Stimulated activated CD4-positive, alpha-beta T cell treated with anti-CD3 and anti-CD28 coated beads, Interleukin-4, amount 100 ng/mL, for 24 hours (primary cell): ENCODE data around the gene TRAPPC10.

Experiments
- DNase-seq: peaks from one replicate; pipeline ENCODE4 v3.0.0-alpha.2; 2020

TRAPPC10 gene

DNA sequence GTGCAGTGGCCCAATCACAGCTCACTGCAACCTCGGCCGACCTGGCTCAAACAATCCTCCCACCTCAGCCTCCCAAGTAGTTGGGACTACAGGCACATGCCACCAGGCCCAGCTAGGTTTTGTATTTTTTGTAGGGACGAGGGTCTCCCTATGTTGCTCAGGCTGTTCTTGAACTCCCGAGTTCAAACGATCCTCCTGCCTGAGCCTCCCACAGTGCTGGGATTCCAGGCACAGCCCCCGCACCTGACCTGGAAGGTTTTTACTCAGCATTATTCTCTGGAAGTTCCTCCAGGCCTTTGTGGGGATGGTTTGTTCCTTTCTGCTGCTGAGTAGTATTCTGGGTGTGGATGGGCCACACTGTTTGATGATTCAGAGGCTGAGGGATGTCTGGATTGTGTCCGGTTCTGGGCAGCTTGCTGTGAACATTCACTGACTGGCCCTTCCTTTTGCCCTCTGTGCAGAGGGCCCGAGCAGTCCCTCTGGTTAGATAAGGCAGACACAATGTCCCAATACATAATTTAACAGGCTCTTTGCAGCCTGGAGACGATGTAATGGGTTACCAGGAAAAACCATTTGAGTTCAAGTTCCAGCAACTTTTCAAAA lies 6.0 kb upstream of the TRAPPC10 start:
- DNase-seq = no peak

GRCh38 chr21:44006656-44007055 lies 5.5 kb upstream of the TRAPPC10 start:
- no peak for DNase-seq

DNA sequence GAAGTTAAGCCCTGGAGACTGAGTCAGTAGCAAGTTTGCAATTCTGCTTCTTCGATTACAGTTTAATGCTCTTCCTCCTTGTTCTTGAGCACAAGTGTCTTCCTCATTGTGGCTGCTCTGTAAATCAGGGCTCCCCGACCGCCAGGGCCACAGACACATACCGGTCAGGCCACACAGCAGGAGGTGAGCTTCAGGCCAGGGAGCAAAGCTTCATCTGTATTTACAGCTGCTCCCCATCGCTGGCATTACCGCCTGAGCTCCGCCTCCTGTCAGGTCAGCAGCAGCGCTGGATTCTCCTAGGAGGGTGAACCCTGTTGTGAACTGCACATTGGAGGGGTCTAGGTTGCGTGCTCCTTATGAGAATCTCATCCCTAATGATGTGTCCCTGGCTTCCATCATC lies 1.7 kb upstream of the TRAPPC10 start:
- DNase-seq = no peak

DNA sequence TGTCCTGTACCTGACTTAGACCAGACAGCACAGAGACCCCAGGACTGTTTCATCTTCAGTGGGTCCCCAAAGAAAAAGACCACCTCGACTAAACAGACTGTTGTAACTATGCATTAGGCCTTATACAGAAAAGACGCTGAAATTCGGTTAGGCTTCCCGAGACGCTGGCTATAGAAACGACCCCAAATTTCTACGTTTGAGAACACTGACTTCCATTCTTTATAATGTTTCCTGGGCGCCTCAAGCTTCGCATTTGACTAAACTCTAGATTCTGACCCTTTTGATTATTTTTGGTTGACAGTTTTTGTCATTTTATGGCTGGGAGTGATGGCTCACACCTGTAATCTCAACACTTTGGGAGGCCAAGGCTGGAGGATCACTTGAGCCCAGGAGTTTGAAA lies 986 bp upstream of the TRAPPC10 start:
- DNase-seq = no peak

DNA sequence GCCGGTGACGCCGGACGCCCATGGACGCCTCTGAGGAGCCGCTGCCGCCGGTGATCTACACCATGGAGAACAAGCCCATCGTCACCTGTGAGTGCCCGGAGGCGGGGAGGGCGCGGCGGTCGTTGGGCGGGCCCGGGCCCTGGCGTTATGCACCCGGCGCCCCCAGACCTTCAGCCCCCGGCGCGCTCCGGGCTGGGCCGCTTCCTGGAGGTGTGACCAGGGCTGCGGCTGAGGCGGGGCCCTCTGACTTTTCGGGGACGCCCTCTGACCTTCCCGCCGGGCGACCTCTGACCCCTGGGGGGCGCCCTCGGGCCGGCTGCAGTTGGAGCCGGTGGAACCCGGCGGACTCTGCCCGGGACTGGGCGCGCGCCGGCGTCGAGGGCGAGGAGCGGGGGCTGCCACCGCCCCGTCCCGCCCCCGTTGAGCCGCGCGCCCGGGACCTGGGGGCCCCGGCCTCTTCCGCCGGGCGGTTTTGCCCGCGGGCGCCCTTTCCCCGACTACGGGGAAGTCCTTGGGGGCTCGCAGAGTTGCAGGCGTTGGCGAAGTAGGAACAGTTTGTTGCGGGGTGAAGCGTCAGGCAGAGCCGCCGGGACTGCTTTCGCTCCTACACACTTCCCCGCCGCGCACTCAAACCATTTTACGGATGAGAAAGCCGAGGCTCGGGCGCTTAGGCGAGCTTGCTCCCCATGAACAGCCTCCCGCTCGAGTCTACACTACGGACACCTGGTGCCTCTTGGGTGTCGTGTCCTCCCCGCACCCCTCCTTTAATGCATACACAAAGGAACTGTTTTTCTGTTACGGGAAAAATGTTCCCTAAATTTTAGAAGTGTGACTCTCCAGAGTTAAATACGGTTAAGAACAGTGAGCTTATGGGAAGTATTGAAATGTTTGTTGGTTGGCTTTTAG lies 618 bp downstream of the TRAPPC10 start:
- peak; percentile 81 for DNase-seq

- DNase-seq = peak; percentile 52
These were observed 1.4 kb downstream of the TRAPPC10 start for GRCh38 chr21:44013380-44014088.

DNA sequence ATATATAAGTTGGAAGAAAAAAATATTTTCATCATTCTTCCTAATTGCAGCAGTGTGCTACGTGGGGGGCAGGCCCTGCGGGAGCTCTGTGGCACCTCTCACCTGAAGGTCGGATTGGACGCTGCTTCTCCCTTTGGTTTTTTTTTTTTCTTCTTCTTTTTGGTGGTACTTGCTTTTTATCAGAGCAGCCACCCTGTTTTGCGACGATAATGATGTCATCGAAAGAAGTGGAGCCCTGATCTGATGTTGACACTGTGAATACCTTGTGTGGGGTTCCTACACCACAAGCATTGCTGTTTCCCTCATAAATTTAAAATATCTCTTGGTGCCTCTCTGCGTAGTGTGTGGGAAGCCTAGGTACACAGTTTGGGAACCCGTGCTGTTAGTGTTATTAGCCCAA lies 5.5 kb downstream of the TRAPPC10 start:
- DNase-seq = no peak

GRCh38 chr21:44018127-44018526 lies 6.0 kb downstream of the TRAPPC10 start:
- no peak for DNase-seq

DNA sequence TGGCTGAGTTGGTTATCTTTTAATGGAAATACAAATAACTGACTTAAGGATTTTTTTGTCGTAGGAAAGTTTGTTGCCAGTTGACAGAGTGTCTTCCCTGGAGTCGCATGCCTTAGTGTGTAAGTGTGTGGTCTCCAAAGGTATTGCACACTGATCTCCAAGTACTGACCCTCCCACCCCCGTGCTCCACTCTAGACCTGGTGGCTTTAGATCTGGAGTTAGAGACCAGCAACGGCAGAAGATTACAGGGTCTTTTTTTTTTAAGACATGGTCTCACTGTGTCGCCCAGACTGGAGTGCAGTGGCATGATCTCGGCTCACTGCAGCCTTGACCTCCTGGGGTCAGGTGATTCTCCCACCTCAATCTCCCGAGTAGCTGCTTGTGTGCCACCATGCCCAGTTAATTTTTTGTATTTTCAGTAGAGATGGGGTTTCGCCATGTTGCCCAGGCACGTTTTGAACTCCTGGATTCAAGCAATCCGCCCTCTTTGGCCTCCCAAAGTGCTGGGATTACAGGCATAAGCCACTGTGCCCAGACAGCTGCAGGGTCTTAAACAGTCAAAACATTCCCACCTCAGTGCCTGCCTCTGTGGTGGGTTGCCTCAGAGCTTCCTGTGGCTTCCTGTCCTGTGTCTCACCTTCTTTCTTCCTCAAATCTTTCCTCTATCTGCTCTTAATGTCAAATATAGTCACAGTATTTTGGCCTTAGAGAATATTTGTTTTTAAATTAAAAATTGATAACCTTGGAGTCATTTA lies 6.9 kb downstream of the TRAPPC10 start:
- no peak for DNase-seq

DNA sequence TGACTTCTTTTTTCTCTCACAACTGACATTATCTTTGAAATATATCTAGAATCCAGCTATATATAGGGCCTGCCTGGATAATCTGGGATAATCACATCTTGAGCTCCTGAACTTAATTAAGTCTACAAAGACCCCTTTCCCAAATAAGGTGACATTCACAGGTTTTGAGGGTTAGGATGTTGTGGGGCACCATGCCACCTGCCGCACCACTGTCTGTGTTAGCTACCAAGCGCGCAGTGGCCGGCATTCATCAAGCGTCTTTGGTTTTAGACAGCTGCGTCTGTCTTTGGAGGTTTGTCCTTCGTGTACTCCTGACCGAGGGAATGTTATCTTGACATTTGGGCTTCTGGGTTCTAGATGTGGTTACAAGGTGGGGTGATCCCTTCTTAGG lies 7.5 kb downstream of the TRAPPC10 start:
- DNase-seq = no peak

DNA sequence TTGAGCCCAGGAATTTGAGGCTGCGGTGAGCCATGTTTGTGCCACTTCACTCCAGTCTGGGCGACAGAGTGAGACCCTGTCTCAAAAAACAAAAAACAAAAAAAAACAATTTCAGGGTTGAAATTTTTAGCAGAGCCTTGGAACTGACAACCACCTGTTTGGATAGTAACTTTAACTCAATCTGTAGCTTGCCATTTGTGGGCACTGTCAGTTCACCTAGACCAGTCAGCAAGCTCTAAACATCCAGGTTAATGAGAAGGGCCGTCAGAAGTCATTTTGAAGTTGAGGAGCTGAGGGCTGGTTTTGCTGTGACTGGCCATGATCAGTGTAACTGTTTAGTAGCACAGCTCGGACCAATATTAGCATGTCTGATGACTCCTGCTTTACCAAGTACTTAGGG lies 8.4 kb downstream of the TRAPPC10 start:
- no peak for DNase-seq

DNA sequence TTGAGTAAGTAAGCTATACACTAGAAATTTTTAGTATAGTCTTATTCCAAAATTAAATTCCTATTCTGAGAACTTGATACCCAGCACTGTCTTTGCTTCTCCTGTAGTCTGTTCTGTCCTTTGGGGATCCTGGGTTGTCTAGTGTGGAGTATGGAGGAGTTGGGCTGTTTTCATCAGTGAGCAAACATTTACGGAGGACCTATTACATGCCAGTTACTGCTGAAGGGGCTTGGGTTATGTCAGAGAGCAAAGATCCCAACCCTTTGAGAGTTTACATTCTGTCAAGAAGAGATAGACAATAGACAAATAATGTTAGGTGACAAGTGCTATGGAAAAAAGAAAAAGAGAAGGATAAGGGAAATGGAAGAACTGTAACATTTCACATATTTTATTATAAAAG lies 9.0 kb downstream of the TRAPPC10 start:
- DNase-seq = no peak

DNA sequence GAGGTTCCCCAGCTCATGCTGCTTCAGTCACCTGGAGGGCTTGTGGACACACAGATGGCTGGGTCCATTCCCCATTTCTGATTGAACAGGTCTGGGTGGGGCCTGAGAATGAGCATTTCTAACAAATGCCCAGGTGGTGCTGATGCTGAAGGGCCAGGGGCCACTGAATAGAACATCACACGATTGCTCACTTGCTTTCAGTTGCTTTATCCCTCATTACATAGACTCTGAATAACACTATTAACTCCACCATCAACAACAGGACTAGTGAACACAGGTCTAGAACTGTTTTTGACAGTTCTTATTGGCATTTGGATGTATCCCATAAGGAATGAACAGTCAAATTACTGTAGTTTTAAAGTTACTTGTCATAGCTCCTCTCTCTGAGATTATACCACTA lies 12.1 kb downstream of the TRAPPC10 start:
- DNase-seq = no peak

GRCh38 chr21:44024887-44025353 lies 12.8 kb downstream of the TRAPPC10 start:
- no peak for DNase-seq

DNA sequence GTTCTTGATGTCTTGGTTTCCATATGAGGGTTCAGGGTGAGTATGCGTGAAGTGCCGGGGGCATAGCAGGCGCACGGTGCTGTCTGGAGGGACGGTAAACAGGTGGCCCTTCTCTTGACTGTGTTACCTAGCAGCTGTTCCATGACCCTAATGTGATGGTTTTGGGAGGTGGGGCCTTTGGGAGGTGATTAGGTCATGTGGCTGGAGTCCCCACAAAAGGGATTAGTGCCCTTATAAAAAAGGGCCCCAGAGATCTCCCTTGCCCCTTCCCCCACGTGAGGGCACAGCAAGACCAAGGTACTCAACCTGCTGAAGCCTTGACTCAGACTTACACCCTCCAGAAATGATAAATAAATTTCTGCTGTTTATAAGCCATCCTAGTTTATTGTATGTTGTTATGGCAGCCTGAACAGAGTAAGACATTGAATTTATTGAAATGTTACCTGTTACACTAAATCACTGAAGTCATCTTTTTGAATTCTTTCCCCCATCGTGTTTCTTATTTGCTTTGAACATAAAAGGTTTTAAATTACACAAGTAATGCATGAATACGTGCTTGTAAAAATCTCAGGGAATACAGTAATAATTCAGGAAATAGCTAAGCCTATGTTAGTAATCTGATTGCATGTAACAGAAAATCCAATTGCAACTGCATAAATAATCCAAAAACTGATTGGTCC lies 15.6 kb downstream of the TRAPPC10 start:
- DNase-seq = no peak

GRCh38 chr21:44028287-44028659 lies 16.2 kb downstream of the TRAPPC10 start:
- DNase-seq = no peak

- DNase-seq = no peak
These were observed 17.5 kb downstream of the TRAPPC10 start for GRCh38 chr21:44029460-44030087.

DNA sequence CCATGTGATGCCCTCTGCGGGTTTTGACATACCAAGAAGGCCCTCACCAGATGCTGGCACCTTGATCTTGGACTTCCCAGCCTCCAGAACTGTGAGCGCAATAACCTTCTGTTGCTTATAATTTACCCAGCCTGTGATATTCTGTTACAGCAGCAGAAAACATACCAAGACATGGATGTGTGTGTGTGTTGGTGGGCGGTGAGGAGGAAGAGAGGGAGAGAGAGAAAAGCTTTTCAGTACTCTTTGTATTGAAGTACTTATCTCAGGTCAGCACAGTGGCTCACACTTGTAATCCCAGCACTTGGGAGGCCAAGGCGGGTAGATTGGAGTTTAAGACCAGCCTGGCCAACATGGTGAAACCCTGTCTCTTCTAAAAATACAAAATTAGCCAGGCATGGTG lies 23.1 kb downstream of the TRAPPC10 start:
- no peak for DNase-seq

DNA sequence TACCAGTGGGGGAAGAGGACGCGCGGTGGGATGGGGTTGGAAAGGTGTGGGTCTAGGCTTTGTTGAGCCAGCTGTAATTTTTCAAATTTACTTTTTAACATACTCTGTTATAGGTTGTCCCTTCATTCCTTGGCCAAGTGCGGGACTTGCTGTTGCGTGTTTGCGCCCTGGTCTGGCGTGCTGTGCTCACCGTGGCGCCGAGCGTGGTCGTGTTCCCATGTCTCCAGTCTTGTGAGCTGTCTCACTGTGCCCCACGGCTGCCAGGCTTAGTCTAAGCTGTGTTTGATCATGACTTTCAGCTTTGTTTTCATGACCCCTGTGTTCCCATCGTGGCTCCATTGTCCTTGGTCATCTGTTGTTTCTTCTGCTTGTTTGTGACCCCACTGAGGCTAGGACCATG lies 26.0 kb downstream of the TRAPPC10 start:
- DNase-seq = no peak

GRCh38 chr21:44039828-44040227 lies 27.7 kb downstream of the TRAPPC10 start:
- no peak for DNase-seq

GRCh38 chr21:44043613-44044012 lies 31.5 kb downstream of the TRAPPC10 start:
- DNase-seq = no peak

GRCh38 chr21:44046734-44047133 lies 34.6 kb downstream of the TRAPPC10 start:
- DNase-seq = no peak
